RPMI8226 (cell line): ENCODE results near the gene MELTF.

Experiments
- DNase-seq: peaks from one replicate; pipeline ENCODE4 v3.0.0-alpha.2; 2015

MELTF gene

DNA sequence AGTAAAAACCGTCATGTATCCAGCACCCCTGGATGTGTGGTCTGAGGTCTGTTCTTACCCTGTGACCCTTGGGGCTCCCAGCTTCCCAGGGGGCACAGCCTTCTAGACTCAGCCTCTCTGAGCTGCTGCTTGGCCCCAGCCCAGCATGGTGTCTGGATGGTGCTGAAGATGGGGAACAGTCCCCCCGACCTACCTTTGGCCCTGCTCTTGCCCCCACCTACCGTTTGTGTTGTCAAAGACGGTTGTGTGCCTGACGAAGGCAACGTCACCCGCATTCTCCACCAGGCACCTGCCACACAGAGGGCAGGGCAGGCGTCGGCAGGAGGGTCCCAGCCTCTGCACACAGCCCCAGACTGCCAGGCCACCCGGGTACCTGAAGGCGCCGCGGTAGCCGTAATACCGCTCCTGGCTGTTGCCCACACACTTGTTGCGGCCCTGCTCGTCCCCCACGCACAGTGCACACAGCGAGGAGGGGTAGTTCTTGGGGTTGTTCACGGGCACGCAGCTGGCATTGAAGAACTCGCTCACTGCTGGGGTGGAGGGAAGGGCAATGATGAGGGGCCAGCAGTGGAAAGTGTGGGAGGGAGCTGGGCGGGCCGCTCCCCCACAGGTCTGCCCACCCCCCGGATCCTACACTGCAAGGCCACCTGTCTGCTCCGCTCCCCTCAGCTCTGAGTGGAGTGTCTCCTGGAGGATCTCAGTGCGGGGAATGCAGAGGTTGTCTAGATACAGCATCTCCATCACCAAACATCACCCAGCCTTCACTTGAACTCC lies 21.0 kb downstream of the MELTF start:
- no peak for DNase-seq

DNA sequence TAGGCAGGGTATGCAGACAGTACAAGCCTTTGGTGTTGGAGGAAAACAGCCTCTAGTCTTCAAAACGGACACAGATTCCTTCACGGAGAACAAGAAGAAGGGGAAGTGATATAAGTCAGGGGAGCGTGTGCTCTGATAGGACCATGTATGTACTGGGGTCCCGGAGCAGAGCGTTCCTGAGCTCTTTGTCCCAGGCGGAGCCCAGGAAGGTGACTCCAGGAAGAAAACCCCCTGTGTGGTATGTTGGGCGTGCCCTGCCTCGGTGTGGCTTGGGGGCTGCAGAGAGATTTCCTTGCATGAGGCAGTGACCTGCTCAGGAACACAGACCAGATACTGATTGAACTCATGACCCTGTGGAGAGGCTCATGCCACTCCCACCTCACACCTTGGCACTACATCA lies 21.7 kb downstream of the MELTF start:
- no peak for DNase-seq

DNA sequence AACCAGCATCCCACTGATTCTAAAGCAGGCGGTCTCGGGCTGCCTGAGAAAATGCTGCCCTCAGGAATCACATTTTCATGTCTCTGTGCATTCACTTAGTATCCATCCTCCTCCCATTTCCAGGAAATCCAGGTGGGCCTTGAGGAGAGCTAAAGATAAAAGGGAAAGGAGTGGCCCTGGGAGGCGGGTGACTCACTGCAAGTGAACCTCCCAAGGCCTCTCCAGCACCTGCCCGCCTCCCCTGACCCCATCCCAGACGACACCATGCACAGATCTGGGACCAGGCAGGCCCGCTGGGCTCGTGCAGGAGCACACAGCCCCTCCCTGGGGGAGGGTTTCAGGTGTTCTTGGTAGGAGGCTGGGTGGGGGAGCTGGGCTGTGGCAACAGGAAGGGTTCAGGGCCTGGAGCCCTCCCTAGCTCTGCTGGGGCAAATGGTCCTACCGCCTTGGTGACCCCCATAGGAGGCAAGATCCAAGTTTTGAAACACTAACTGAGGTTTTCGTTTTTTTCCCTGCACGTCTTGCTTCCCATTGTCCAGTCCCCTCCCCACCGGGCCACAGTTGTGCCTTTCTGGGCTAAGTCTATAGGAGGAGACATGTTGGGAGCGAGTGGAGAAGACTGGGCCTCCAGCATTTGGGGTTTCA lies 22.2 kb downstream of the MELTF start:
- no peak for DNase-seq

DNA sequence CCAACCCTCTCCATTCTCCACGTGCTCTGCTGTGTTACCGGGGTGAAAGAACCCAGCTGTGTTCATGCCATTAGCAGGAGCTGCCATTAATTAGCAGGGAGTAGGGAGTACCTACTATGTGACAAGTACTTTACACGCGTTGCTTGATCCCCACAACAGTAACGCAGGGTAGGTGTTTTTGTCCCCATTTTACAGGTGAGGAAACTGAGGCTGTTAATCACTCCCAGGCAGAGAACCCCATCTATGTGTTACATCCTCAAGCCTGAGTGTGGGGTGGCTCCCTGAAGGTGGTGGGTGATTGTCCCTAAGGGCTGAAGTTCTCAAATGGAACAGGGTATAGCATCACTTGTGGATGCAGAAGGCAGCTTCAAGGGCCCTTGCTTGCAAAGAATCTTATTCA lies 22.8 kb downstream of the MELTF start:
- DNase-seq: no peak

DNA sequence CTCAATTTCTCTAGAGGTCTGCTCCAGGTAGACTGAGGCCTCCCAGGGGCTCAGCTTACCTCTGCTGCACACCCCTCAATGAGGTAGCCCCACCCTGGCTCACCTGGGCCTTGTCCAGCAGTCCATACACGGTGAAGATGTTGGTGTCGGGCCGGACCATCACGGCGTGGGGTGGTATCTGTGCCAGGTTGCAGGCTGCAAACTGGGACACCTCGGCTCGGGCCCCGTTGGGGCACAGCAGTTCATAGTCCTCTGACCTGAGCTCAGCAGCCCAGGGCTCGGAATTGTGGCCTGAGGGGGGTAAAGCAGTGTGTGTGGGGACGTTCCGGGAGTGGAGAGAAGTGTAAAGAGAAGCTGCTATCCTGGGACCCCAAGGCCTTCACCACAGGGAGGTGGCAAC lies 23.2 kb downstream of the MELTF start:
- no peak for DNase-seq

DNA sequence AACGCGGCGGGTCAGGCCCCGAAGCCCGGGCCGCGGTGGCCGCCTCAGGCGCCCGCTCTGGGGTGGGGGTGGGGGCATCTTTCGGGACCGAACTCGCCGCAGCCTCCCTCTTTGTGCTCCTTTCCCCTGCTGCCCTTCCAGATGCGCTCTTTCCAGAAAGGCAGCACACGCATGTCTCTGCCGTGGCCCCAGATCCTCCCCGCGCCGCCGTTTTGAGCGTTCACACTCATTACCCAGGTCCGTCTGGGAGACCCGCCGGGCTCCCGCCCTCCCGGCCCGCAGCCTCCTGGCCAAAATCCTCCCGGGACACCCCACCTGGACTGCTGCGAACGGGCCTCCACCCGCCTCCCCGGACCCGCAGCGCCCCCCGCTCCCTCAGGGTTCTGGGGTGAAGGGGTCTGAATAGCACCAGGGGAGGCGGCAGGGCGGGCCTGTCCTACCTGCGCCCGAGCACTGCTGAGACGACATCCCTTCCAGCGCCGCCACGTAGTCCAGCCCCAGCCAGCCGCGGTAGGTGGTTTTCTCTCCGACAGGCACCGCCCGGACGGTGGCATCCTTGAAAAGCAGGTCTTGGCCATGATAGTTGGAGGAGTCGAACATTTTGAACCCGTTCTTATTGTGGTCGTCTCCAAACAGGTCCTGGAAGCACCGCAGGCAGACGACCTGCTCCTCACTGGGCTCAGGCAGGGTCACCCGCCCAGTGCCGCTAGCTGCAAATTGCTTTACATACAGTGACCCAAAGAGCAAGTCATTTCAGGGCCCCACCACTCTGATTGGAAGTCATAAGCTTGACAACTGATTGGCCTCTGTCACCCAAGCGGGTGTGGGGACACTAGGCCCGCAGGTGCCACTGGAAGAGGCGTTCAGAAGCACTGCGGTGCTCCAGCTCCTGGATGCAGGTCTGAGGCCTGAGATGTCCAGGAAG lies 25.9 kb downstream of the MELTF start:
- DNase-seq: peak; percentile 51

DNA sequence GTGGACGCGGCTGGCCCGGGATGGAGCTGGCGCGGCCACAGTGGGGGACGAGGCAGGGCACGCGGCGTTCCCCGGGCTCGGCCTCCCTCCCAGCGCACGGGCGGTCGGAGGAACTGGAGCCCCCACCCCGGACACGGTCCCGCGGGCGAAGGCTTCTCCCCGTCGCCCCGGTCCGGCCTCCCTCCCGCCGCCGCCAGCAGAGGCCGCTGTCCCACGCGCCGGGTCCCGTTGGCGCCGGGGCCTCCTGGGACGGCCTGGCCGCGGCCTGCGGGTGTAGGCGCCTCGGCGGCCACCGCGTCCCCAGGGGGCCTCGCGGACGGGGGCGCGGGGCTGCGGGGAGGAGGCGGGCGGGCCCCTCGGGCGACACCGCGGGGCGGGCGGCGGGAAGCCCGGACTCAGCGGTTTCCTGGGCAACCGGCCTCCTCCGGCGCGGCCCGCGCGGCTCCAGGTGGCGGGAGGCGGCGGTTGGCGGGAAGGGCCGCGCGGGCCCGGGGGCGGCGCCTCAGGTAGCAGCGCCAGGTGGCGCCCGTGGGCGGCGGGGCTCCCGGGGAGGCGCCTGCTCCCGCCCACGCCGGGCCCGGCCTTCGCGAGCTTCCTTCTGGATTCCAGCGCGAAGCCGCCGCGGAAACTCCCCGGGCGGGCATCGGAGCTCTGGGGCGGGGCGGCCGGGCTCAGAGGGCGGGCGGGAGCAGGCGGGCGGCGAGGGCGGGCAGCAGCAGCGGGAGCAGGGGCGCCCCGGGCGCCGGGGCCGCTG lies 26.7 kb downstream of the MELTF start:
- peak; percentile 92 for DNase-seq

DNA sequence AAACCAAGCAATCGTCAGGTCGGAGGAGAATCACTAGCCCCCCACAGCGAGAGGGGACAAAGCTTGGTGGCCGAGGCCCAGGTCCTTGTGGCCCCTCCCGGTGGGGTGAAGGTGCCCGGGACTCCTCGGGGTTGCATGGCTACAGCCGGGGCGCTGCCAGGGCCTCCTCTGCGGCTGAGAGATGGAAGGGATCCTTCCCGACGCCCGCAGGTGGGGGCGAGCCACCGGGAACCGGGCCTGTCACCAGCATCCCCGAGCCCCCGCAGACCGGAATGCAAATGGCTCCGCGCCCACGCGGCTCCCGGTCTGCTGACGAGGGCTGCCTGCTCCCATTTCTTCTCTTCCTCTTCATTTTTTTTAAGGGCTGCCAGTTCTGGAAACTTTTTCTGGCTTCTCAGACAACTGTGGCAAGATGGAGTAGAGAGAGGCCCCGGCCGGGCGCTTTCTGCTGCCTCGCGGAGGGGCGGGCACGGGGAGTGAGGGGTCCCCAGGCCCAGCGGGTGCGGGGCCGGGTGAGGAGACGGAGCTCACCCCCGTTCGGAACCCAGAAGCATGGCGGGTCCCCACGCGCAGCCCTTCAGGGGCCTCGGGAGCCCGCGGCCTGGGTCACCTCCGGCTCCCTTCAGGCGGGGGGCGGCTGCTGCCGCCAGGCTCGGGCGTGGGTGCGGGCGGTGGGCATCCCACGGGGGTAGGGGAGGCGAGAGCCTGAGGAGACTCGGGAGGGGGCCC lies 27.5 kb downstream of the MELTF start:
- no peak for DNase-seq

DNA sequence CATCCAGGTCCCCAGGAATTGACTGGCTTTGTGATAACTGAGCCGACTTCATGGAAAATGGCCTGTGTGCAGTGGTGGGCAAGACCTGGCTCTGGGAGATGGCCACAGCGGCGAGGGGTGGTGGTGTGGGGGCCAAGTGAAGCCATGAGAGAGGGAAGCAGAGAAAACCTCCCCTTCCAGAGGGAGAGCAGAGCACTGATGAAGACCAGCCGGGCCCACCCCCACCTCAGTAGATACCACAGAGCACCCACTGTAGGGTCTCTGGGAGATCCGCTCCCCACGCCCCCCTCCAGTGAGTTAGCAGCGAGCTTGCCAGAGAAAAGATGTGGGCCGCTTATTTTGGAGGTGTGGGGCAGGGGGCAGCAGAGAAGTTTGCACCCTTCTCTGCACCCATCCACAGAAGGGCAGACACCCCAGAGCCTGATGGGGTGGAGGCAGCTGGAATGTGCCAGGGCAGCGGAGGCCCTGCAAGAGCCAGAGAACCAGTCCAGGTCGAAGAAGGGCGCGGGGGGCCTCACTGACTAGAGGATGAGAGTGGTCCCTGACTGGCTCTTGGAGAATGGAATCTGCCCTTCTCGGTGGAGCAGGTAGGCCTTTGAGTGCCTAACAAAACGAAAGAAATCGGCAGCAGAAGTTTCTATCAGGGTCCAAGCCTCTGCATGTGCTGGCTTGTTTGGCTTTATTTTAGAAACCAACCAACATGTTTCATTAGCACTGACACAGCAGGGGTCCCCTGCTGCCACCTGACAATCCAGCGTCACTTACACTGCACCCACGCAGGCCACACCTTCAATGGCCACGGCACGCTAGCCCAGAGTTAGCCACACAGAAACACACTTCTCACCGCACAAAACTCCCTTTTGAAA lies 28.3 kb downstream of the MELTF start:
- no peak for DNase-seq

DNA sequence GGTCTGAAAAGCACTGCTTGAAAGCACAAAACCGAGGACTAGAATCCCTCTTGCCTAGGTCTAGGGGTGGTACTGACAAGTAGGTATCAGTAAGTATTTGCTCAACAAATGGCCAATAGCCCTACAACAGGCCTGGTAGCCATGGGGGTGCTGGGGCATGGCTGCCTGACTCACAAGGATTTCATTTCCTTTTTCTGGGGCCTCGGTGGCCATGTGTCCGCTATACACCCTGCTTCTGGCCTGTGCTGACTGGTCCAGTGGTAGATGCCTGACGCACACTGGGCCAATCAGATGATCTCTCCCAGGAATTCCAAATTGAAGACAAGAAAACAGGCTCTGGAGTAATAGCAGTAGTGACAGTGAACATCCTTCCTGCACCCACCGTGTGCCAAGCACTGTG lies 29.4 kb downstream of the MELTF start:
- no peak for DNase-seq

DNA sequence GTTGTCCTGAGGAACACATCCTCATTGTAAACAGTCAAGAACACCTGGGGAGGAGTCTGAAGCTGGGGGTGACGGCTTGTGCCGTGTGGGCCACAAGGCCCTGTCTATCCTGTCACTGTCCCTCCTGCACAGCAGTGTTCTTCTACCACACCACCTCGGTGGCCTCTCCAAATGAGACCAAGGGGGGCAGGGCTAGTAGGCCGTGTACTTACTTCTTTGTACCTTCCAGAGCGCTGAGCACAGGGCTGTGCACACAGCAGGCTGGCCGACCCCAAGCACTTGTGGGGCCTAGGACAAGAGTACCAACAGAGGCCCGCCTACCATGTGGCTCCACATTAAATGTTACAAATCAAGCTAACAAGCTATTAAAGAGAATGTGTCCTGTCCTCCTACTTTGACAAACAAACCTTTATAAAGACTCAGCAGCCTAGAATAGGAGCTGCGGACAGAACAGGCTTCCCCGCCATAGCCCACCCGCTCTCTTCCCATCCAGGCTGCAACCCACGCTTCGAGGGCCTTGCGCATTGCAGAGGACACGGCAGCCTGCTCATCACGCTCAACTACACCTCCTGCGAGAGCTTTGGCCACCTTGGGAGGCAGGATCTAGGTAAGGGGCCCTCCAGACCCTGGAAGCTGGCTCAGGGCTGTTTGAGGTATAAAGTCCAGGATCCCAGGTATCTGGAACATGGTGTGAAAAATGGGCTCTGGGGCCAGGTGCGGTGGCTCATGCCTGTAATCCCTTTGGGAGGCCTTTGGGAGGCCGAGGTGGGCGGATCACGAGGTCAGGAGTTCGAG lies 30.5 kb downstream of the MELTF start:
- no peak for DNase-seq

DNA sequence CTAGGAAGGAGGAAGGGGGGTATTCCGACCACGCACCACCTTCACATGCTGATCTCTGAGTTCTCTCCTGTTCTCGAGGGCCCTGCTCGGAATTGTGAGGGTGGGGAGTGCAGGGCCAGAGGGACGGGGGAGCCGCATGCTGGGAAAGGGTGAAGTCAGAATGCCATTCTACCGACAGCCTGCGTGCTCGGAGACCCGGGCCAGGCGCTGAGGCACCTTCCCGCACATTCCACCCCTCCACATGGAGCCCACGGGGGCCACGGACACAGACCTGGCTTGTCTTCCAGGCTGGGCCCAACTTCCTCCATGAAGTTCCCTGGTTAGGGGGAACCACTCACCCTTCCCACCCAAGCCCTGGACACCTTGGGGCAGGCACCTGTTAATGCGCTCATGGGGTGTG lies 32.3 kb downstream of the MELTF start:
- DNase-seq: no peak

DNA sequence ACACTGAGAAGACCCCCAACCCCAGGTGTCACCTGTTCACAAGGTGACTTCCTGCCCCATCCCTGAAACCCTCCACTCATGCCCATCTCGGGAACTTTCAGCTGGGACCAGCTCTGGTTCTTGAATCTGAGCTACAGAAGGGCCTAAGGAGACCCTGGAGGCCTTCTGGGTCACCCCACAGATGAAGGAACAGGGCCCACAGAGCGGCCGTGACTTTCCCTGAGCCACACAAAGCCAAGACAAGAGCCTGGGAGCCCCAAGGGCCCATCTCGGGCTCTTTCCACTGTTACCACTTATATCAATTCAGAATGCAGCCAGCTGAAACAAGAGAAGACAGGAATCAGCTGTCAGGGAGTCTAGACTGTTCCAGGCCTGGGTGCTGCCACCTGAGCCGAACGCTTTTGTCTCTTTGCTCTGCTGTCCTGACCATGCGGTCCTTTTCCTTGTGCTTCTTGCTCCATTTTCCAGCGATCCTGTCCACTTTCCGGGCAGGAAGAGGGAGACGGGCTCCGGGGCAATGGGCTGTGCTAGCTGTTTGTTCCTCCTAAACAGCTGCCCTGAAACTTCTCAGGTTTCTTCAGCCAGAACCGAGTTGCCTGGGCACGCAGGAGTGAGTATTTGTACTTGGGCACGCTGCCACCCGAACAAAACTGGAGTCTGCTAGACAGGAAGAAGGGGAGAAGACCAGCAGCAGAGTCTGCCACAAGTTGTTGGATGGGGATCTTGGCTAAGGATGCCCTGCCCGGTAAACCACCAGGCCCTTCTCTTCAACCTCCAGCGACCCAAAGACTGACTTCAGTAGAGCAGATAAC lies 33.0 kb downstream of the MELTF start:
- no peak for DNase-seq

DNA sequence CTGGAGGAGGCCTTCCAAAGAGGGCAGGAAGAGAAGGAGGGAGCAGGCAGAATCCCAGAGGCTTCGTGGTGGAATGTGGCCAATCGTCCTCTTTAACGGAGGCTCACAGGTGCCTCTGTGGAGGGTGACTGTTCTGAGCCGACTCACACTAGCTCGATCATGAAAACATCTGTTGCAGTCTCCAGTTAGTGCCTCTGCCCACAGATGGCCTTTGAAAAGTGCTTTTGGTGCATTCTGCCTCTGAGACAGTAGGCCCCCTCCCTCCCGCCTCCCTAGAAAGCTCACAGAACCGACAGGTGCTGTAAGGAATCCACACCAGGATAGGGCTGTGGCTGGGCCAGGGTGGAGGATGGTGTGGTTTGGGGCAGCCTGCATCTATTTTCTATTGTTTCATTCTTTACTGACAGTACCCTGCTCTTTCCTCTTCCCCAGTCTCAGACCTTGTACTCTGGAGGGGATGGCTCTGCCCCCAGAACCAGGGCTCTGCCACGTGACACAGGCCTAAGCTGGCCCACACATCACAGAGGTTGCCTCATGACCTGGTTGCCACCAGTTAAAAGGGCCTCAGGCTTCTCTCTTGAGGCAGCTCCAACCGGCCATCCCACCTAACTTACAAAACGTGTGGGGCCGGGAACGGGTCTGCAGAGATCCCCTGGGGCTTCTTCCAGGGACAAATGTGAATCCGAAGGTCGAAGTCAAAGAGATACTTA lies 33.8 kb downstream of the MELTF start:
- DNase-seq: peak; percentile 89

DNA sequence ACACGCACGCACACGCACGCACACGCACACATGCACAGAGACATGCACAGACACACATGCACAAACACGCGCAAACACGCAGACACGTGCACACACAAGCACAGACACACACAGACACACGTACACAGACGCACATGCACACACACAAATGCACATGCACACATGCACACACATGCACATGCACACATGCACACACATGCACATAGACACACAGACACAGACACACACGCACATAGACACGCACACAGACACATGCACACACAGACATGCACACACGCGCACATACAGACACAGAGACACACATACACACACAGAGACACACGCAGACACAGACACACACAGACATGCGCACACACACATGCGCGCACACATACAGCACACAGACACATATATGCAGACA lies 34.6 kb downstream of the MELTF start:
- DNase-seq: no peak

DNA sequence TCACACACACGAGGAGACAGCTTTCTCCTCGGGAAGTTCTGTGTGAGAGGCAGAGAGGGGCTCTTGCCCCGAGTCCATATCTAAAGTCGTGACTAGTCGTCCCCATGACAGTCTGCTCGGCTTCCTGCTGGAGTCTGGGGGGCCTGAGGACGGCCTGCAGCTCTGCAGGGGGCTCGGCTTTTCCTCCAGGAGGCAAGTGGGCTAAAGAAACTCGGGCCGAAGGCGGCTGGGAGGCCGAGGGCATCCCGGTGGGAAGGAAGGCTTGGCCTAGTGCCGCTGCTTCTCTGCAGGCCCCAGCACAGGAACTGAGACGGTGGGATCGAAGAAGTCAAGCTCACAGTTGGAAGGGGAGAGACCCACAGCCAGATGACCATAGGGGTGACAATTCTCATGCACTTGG lies 35.6 kb downstream of the MELTF start:
- no peak for DNase-seq

DNA sequence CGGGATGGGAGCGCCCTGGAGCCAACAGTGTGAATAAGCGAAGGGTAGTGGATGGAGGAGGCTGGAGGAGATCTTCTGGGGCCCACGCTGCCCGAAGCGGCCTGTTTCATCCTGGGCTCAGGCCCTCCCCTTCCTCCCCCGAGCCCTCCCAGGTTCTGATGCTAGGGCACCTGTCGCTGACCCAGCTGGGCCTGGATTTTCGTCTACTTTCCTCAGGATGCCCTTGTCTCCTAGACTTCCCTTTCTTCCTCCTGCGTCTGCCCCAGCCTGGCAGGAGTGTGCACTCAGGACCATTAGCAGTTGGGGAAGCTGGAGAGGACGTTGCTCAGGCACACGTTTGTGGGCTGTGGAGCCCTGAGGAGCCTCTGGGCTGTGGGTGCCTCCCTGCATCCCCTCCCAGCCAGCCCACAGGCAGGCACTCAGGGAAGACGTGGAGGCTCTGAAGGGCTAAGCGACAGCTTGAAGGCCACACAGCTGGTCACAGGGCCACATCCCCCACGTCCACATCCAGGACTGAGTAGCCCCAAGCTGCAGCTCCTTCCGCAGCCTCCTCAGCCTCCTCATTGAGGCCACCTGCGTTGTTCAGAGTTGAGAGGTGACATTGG lies 37.1 kb downstream of the MELTF start:
- DNase-seq: no peak
